NAMALWA (cell line): ENCODE measurements around the gene RASGEF1C.
A peak's percentile ranks its signal among the peaks of the same experiment; 100 is the strongest.
"Not testable (repeated sequence)": the region's sequence is repeated elsewhere in the genome, so short reads cannot be mapped to it uniquely, and the experiment has no call there.

Experiments
- DNase-seq: peaks from one replicate; pipeline ENCODE4 v3.0.0-alpha.2; 2015; ENCODE audit warnings: low spot score

Gene RASGEF1C

DNA sequence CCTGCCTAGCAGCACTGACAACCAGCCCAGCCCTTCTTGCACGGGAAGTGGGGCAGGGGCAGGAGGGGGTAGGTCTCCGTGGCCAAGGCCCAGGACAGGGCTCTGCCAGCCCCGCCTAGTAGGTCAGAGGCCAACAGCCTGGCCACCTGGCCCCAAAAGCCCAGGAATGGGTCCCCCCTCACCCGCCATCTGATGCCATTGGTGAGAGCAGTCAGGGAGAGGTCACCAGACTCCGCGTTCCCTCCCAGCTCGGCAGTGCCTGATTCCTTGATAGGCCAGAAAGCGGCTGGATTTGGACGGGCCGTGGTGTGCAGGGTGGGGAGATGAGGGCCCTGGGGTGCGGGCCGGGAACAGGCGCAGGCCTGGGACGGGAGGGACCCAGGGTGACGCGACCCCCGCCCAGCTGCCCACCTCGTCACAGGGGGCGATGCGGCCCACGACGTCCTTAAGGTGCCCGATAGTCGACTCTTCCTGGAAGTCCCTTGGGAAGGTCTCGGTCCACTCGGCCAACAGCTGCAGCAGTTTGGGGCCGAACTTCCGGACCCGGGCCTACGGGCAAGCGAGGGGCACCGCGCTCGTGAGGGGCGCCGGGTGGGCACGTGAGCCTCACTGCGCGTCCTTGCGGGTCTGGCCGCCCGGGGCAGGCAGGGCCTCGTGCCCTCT is 72.9 kb downstream of the RASGEF1C start:
- DNase-seq = no peak

DNA sequence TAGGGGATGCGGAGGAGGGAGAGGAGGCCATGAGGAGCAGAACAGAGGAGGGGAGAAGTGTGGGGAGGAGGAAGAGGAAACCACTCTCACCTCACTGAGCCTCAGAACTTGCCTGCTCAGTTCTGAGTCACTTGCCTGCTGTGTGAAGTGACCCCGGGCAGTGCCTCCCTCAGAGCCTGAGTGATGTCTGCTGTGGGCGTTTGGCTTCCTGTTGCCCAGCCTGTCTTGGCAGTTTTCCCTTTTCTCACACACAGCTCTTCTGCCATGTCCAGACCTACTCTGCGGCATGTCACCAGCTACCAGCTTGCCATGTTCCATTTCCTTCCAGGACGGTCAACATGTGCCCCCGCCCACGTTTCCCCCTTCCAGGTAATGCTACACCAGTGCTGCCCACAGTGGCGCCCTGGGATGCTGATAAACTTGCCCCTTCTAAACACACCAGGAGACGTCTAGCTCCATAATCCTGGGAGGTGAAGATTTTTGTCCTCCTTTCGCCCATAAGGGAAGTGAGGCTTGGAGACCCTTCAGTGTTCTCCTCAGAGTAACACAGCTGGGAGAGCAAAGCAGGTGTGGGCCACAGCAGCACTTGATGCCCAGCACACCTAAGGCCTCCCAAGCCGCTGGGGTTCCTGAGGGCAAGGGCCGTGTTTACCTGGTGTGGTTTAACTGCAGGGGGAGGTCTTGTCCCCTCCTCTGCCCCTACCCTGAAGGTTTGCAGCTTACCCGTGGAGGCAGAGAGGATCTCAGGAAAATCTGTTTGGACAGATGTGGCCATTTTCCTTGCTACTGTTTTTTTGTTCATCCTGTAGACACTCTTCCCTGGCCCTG is 73.7 kb downstream of the RASGEF1C start:
- no peak for DNase-seq

DNA sequence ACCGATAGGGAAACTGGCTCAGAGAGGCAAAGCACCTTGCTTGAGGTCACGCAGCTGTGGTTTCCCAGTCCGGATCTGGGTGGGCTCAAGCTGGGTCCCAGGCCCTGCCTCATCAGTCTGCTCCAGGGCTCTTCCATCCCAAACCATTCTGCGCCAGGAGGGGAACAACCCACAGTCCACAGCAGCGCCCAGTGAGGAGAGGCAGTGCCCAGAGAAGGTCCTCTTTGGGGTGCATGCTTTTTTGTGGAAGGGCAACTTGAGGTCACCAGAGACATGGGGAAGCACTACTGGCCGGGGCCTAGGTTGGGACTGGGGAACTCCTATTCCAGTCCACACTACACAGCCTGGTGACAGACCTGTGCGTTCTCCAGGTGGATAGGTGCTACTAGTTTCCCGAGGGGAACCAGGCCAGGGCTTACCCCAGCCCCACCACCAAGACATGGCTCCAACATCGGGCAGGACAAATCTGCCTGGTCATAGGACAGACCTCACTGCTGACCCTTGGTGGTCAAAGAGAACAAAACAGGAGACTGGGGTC is 75.0 kb downstream of the RASGEF1C start:
- no peak for DNase-seq

DNA sequence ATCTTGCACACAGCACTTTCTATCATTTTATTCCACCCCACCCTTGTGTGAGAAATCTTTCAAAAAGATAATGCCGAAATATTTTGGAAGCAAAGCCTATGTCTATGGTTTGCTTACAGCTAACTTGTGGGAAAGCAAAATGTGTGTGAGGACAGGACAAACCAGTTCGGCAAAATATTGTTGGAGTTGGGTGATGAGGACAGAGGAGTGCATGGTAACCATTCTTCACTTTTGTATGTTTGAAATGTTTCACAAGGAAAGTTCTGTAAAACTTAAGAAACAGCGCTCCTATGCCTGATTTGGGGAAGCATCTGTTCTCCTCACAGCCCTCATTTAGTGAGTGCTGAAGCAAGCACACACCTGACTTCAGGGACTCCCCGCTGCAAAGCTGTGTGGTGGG is 75.5 kb downstream of the RASGEF1C start:
- no peak for DNase-seq

DNA sequence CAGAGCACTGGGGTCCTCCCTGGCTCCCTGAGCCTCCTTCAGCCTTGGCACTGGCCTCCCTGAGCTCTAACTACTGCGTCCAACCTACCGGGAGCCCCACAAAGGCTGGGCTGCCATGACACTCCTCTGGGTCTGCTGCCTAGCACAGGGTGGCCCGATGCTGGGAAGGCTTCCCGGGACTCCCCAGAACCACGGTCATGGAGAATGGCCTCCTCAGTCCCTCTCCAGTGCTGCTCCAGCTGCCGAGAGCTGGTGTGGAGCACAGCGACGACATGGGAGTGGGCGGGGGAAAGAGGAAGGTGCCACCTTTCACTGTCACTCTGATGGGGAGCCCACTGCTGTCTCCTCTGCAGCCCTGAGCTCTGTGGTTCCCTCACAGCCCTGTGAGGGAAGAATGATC is 76.0 kb downstream of the RASGEF1C start:
- no peak for DNase-seq

DNA sequence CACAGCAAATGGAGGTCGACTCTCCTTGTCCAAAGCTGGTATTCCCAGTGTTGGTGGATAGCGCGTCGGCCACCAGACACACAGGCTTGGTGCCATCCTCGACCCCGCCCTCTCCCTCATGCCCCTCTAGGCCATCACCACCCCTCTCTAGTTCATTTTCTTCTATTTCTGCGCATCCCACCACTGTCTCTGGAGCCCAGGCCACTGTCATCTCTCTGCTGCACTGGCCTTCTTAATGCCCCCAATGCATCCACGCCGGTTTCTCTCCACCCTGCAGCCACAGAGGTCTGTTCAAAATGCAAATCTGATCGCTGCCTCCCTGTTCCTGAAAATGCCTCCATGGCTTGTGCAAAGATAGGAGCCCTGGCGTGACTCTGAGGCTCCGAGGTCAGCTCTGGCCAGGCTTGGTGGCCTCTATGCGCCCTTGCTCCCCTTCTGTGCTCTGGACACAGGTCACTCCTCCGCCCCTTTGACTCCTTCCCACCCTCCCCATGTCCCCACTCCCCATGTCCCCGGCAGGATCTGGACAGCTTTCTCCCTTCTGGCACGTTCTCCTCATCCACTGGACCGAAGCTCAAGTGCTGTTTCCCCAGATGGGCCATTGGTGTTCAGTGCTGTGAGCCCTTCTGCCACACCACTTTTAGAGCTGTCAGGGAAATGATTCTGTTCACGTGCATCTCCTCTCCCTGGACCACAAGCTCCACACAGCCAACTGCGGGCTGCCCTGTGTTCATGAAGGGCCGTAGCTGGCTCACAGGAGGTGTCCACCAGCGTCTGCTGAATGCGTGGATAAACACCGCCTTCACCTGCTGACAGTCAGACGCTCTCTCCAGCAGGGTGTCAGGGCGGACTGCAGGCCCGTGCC is 77.9 kb downstream of the RASGEF1C start:
- DNase-seq = no peak

DNA sequence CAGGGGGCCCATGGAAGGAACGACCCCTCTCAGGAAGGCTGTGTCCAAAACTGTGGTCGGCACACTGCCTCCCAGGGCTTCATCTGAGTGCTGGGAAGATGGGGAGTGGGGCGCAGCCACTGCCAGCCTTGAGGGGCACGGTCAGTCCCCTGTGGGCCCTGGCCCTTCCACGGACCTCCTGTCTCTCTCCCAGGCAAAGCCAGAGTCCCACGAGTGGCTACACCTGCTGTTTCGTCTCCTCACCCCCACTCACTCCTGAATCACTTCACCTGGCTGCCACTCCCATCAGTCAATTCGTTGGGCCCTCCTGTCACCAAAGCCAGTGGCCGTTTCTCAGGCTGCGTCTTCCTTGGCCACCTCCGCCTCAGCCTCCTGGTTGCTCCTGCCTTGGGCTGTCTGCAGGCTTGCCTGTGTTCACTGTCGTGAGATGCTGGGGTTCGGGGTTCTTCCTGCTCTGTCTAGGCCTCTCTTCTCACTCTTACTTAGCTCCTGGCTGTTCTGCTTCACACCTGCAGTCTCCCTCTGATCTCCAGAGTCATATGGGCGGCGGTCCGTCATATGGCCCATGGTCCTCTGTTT is 78.6 kb downstream of the RASGEF1C start:
- DNase-seq = no peak

DNA sequence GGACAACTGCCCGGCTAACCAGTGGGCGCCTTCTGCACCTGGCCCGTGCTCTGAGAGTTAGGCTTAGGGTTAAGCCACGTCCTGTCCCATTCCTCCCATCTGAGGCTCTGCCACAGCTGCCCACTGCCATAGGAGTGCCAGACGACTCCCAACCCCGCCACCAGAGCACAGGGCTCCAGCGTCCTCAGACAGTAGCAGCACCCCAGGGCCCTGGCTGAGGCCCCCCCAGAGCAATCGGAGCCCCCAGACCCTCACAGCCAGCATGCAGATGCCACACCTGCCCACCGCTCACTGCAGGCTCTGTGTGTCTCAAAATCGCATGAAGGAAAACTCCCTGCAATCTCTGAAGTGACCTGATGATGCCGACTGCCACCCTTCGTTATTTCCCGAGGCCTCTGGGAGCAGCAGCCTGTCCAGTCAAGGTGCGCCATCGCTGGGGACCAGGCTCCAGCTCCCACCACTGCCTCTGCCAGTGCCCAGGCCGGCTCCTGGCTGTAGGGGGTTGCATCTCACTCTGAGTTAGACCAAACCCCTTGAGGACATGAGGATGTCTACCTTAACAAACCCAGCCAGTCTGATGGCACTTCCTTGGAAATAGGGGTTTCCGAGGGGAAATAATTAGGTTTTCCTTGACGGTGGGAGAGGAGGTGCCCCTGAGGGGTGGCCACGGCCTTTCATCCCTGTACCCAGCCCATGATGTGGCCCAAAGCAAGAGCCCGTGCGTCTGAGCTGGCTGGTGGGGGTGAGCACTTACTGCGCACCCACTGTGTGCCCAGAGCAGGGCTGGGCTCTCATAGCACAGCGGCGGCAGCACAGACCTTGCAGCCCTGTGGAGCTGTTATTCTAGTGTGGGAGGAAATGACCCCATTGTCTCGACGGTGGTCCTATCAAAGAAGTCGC is 79.5 kb downstream of the RASGEF1C start:
- DNase-seq = no peak

DNA sequence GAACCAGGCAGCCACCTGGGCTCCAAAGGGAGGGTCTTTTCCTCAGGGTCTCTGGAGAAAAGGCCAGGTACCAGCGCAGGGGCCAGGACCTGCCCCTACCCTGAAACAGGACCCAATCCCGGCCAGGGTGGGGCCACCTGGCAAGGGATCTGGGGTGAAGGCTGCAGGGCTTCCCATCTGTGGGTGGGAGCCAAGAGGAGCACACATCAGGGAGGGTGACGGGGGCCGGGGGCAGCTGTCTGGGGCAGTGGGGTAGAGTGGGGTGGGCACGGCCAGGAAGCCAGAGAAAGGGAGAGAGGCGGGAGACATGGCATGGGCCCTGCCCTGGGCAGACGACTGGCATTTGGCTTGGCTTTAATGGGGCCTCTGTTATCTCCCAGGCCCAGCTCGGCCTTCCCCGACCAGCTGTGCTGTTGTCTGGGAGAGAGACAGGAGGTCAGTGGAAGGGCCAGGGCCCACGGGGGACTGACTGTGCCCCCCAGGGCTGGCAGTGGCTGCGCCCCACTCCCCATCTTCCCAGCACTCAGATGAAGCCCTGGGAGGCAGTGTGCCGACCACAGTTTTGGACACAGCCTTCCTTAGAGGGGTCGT is 80.2 kb downstream of the RASGEF1C start:
- no peak for DNase-seq

DNA sequence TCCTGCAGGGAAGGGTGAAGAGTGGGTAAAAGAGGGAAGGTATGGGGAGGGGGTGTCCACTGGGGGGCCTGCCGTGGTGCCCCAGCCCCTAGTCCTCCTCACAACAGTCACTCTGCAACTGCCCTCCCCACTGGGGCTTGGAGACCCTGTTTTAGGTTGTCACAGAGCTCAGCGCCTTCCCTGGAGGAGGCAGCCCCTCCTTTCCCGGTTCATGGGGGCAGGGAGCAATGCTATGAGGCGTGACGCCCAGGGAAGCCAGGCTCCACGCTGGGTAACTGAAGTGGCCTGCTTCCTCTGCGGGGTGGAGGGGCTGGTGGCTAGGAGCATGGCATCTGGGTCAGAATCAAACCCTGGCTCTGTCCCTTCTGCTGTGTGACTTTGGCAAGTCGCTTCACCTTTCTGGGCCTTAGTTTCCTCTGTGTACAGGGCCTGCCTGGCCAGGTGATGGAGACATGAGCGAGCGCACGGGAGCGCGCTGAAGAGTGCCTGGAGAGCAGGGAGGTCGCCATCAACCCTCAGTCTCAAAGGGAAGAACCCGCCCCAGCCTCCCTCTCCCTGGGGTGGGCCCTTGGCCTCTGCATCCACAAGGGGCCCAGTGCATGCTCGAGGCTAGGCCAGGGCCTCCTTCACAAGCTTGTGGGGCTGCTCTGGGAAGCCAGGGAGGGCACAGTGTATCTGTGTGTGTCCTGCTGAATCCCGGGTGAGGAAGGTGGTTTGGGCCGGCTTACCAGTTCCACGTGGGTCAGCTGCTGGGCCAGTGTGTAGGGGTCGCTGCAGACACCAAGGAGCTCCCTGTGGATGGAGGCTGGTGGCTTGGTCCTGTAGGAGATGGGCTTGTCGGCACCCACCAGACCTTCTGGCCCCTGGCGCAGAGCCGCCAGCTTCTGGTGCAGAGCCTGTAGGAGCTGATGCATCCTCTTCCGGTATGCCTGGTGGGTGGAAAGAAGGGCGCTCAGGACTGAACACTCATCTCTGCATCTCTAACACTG is 81.0 kb downstream of the RASGEF1C start:
- DNase-seq = no peak

DNA sequence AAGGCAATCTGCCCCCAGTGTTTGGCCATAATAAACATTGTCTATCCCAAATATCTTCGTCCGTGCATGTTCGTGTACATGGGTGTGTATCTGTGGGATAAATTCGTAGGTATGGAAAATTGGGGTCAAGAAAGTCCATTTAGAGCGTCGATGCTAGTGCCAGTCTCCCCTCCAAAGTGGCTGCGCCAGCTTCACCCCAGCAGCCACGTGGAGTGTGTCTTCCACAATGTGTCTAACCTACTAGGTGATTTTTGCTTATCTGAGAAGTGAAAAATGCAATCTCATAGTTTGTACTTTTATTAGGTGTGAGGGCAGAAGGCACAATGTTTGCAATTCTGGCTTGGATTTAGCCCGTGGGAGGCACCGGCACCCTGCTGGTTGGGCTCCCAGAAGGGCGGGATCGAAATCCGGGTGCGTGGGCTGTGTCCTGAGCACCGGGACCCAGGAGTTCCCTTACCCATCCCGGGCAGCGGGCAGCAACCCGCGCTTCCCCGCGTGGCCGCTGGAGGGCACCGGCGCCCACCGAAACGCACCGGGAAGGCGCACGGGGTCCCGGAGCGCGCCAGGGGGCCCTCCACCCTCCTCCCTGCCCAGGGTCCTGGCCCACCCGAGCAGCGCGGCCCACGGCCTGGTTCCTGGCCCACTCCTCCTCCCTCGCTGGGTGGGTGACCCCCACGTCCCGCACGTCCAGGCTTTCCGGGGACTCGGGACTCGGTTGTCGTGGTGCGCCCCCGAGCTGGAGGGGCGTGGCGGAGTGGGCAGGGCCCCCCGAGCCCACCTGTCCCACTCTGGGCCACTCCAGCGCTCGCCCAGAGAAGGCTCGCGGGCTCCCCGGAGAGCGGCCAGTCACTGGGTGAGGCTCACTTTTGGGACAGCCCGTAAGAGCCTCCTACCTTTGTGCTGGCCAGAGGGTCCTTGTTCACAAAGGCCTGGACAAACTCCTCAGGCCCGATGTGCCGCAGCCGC is 82.0 kb downstream of the RASGEF1C start:
- DNase-seq = peak; percentile 47

DNA sequence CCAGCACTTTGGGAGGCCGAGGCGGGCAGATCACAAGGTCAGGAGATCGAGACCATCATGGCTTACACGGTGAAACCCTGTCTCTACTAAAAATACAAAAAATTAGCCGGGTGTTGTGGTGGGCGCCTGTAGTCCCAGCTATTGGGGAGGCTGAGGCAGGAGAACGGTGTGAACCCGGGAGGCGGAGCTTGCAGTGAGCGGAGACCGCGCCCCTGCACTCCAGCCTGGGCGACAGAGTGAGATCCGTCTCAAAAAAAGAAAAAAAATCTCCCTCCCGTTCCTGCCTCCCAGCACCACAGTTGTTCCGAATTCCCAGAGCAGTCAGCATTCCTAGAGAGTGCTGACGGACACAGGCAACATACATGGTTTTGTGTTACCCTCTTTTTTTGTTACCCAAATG is 82.9 kb downstream of the RASGEF1C start:
- not testable (repeated sequence) for DNase-seq

DNA sequence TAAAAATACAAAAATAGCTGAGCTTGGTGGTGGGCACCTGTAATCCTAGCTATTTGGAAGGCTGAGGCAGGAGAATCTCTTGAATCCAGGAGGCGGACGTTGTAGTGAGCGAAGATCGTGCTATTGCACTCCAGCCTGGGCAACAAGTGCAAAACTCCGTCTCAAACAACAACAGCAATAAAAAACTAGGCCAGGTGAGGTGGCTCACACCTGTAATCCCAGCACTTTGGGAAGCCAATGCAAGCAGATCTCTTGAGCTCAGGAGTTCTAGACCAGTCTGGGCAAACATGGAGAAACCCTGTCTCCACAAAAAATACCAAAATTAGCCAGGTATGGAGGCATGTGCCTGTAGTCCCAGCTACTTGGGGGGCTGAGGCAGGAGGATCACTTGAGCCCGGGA is 84.3 kb downstream of the RASGEF1C start:
- DNase-seq = not testable (repeated sequence)

DNA sequence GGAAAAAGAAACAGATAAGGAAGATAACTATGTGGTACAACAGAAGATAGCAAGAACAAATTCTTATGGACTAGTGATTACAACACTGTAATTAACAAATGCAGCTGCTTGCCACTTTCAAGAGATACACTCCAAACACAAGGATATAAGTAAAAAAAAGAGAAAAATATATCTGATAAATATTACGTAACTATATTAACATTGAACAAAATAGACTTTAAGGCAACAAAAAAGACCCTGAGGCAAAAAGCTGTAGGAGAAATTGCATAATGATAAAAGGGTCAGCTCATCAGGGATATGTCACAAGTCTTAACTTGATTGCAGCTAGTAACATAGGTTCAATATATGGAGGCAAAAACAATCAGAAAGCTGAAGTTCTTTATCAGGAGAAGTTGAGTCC is 86.1 kb downstream of the RASGEF1C start:
- DNase-seq = no peak

DNA sequence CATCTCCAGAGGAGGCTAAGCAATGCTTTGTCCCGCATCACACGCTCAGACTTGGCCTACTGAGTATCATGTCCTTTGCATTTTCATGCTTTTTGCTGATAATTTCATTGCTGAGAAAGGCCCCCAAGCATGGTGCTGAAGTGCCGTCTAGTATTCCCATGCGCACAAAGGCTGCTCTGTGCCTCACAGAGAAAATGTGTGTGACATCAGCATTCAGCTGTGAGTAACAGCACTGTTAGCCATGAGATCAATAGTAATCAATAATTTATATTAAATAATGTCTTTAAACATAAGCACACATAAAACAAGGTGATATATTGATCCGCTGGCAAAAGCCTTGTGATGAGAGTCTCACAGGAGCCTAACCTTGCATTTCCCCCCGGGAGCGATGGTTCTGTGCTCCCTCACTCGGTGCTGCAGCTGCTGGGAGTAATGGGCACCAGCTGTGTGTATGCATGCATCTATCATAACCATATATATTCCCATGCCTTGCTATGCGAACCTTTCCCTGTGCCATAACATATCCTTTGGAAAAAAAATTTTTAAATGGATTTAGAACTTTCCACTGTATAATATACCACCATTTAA is 87.1 kb downstream of the RASGEF1C start:
- DNase-seq = no peak

DNA sequence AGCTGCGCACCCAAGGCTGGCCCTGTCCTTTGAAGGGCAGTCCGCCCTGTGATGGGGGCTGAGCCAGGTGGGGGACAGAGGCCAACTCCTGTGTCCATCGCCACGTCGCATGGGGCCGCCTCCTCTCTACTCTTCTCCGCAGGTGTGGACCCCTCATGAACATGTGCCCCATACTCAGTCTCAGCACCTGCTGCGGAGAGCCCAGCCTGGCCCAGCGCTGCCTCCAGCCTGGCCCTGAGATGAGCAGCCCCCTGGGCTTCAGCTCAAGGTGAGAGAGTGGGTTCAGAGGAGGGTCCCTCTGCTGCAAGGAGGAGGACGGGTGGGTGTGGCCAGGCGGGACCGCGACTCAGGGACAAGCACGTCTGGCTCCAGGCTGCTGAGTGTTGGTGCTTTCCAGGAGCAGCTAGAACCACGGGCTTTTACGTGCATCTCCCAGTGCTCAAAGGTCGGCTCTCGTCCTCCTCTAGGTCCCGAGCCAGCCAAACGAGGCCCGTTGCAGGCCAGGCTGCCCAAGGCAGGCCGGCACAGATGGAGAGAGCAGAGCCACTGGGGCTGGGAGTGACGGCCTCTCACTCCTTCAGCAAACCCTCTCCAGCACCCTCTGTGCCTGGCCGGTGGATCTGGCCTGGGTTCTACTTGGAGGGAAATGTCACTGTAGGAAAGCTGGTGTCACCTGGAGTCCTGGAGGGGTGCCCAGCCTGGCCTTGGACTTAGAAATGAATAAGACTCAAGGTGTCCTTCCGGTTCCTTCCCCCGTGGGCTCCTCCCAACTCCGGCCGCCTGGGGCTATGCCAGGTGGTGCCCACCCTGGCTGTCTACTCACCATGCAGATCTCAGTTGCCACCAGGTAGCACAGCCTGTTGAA is 88.5 kb downstream of the RASGEF1C start:
- DNase-seq = no peak

DNA sequence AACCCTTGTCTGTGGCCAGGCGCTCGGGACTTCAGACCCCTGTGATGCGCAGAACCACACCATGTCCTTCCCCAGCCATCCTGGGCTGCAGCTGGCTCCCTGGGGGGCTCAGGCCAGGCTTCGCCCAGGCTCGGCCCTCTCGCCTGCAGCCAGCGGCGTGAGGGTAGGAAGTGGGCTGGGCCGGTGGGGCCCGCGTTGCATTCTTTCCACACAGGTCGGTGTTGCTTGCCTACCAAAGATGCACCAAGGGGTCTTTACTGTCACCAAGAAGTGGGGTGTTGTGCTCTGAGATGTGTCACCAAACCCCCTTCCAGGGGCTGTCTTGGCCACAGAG is 89.1 kb downstream of the RASGEF1C start:
- DNase-seq = no peak
